ENCODE measurements around the gene PKNOX2.

Gene PKNOX2

GRCh38 chr11:125422681-125423080 is 258.1 kb downstream of the PKNOX2 start:
- no peak for DNase-seq

DNA sequence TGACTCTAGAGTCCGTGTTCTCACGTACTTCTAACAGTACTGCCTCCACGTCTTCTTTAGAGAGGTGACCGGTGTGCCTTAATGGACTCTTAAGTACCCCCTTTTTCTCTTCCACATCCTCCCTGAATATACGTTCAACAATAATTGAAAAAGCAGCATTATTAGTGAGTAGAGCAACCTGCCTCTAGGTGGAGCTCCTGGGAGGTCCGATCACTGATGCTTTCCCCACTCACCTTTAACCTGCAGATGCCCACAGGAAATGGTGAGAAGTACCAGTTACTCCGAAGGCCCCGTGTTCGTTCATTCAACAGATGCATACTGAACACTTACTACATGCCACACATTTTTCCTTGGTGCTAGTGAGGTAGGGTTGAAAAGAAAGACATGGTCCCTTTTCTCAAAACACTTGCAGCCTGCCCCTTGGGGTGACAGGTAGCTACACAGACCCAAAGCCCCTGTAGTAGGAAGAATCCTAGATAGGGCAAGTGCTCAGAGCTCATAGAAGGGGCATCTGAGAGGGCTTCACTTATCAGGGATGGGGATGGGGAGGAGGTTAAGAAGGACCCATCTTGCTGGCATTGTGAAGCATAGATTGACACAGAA is 258.8 kb downstream of the PKNOX2 start:
- DNase-seq, result no peak

DNA sequence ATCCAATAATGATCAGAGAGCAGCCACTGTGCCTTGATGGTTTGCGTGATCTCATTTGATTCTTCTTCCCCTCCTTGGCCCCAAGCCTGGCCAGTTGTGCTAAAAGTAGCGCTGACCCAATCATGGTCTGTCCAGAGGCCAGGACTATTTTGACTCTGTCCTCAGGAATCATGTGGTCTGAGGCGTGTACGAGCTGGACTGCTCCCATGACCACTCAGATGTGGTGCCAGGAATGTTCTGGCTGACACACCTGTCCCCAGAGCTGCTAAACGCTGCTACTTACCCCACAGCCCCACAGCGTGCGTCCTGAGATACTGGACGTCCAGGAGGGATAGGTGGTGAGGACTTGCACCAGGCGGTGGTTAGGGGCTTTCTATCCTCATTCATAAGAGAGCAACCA is 261.1 kb downstream of the PKNOX2 start:
- no peak for DNase-seq

DNA sequence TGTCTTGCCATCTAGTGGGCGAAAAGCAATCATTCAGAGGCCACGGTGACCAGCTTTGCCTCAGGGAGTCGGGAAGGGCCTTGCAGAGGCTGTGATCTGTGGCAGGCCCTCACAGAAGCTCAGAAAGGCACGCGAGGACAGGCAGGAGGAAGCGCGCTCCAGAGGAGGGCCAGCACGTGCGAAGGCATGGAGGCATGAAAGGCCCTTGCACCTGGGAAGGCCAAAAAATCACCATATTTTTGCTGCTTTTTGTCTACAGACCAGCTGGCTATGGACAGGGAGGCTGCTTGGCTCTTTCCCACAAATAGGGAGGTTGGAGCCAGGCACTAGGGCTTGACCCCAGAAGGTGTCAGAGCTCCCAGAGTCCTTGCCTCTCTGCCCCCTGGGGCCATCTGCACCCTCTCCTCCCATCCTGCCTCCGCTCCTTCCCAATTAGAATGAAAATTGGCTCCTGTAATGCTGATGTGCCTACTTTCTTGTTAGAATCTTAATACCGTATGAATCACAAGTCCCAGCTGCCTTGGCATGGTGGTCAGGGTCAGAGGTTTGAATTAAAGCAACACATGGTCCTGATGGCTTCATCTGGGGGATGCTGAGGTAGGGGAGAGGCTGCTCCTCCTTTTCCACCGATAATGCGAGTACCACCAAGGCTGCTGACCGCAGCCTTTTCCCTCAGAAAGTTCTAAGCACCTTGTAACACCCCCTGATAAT is 262.4 kb downstream of the PKNOX2 start:
- DNase-seq, result no peak

DNA sequence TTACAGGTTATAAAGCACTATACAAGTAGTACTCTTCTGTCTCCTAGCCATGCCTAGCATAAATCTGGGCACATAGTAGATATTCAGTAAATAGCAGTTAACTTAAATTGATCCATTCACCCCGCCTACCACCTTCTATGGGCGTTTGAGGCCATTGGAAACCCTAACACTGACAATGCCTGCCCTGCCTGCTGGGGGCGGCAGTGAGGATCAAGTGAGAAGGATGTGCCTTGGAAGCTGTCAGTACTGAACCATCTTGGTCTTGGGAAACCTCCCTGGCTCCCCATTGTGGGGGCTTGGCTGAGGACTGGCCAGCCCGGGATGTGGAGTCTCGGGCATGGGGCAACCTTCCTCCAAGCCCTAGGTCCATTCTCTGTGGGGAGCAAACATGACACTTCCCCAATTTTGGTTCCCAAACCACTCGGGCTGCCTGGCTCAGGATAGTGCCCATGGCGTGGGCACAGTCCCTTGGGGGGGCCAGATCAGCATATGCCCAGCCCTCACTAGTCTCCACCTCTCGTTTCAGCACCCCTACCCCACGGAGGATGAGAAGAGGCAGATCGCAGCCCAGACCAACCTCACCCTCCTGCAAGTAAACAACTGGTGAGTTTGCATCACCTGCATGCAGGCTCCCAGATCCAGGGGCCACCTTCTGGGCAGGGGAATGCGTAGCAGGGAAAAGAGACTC is 264.1 kb downstream of the PKNOX2 start:
- no peak for DNase-seq

- DNase-seq, result peak in 2 of 5 donors; percentile 18 to 20
These were observed 264.7 kb downstream of the PKNOX2 start for GRCh38 chr11:125429174-125429707.

DNA sequence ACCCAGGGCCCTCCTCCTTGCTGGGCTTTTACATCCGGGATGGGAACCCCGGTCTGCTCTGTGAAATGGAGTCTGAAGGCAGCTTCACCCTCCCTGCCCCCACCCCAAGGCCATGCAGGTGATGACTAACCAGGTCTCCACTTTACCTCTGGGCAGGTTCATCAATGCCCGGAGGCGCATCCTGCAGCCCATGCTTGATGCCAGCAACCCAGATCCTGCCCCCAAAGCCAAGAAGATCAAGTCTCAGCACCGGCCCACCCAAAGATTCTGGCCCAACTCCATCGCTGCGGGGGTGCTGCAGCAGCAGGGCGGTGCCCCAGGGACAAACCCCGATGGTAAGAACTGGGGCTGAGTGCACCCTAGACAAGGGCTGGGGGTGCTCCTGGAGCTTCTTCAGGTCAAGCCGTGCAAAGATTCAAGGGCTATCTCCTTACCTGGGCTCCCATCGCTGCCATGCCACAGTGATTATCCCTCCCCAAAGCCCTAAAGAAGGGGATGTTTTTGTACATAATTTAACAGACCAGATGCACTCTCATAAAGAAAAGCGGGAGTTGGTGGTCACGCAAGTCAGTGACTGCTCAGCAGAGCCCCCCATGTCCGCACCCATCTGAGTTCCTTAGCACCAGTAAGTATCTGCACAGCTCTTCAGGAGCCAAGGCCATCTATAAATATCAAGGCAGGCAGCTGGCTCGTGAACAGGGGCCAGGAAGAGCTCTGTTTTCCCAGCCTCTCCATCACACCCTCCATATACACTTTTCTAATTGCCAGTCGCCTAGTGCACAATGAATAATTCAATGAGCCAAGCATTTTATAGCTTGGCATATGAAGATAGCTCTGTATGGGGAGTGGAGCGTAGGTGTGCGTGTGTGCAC is 265.5 kb downstream of the PKNOX2 start:
- DNase-seq, result no peak

DNA sequence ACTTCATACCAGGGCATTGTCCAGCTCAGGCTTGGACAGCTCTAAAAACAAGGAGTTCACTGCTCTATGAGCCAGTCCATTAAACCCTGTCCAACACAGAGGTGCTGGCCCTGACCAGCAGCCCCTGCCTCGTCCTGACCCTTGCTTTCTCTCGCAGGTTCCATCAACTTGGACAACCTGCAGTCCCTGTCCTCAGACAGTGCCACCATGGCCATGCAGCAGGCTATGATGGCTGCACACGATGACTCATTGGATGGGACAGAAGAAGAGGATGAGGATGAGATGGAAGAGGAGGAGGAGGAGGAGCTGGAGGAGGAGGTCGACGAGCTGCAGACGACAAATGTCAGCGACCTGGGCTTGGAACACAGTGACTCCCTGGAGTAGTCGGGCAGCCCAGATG is 266.5 kb downstream of the PKNOX2 start:
- DNase-seq, result no peak

DNA sequence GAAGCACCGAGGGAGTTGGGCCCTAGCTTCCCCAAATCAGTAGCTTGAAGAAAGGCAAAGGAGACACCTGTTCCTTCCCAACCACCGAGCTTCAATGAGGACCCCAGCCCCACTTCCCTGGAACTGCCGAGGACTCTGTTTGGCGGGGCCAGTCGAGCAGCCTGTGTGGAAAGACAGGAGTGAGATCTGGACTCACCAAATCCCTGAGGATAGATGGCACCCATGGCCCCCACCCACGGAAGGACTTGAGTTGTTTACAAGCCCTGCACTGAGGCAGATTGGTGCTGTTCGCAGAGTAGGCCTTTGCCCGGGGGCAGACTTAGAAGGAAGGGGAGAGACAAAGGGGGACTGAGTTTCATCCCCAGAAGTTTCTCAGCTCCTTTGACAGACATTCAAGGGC is 266.9 kb downstream of the PKNOX2 start:
- no peak for DNase-seq

- no peak for DNase-seq
These were observed 269.0 kb downstream of the PKNOX2 start for GRCh38 chr11:125433454-125434121.

- DNase-seq, result no peak
These were observed 271.1 kb downstream of the PKNOX2 start for GRCh38 chr11:125435461-125436238.

DNA sequence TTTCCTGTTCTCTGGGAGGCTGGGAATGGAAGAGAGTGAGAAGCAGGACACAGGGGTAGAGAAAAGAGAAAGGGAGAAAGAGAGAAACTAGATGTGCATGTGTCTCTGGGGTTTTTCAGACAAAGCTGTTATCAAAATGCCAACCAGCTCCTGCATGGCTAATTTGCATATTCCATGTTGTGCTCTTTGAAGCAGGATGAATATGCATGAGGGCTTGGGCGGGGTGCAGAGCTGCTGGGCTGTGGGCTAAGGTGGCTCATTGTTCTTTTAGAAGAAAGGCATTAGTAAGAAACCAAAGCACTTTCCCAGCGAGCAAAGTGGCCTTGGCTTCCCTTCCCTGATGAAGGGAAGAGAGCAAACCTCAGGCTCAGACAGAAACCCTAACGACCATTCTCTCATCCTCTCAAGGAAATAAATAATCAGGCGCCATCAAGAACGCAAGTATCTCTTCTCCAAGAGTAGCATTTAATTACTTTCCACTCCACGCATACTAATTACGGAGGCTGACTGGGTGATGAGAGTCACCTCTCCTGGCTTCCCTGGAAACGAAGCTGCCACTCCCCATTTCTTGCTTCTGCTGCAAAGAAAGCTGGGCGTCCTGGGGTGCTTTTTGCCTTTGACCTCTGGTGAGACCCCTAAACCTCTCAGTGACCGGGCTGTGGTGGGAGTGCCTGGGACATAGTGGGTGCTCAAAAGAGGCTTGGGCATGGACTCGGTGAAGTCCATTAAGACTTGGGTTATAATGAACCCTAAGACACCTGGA is 277.3 kb downstream of the PKNOX2 start:
- DNase-seq, result no peak

DNA sequence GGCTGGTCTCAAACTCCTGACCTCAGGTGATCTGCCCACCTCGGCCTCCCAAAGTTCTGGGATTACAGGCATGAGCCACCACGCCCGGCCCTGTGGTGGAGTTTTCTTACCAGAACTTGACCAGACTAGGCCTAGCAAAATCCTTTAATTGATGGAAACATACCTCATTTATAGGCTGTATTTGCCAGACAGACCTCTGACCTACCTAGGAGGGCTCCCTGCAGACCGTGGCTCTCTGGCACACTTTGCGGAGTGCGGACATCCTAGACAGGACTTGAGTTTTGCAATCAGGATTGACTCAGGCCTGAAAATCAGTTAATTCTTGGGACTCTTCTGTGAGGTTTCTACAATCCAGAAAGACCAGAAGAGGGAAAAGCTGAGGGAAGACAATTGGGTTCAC is 278.4 kb downstream of the PKNOX2 start:
- DNase-seq, result no peak

GRCh38 chr11:125443767-125444311 is 279.3 kb downstream of the PKNOX2 start:
- DNase-seq, result no peak

- DNase-seq, result no peak
These were observed 281.2 kb downstream of the PKNOX2 start for GRCh38 chr11:125445731-125446130.

DNA sequence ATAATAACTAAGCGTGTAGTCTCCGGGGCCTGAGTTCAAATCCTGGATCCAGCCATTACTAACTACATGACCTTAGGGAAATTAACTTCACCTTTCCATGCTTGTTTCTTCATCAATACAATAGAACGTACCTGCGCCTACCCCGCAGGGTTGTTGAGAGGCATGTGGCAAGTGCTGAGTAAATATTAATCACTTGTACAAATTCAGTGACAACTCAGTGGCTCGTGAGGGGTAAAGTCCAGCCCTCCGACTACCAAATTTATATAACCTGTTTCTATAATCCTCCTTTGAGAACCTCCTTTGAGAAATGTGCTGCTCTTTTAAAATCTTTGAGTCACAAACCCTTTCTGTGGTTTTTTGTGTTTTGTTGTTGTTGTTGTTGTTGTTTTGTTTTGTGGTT is 281.7 kb downstream of the PKNOX2 start:
- no peak for DNase-seq

GRCh38 chr11:125447721-125448120 is 283.2 kb downstream of the PKNOX2 start:
- no peak for DNase-seq

DNA sequence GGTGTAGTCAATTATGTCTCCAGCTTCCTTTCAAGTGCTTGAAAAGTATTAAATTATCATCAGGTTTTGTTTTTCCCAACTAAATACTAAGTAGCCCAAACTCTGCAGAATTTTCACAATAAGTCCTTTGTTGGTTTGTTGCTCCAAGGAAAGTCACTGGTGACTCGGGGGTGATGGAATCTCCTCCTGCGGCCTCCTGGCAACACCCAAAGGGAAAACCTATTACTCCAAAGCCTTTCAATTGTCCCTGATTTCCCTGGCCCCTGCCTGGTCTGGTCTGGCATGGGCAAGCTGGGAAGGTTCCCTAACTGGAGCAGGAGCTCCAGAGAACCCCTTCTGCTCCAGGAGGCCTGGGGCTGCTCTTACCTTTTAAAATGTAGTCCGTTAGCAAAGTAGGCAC is 283.6 kb downstream of the PKNOX2 start:
- DNase-seq, result no peak

- DNase-seq, result no peak
These were observed 285.0 kb downstream of the PKNOX2 start for GRCh38 chr11:125449565-125449964.

- no peak for DNase-seq
These were observed 287.0 kb downstream of the PKNOX2 start for GRCh38 chr11:125451400-125452124.

Measured in T-helper 1 cell (primary cell).